ENCODE results near the gene ZNF561.

The ZNF561 gene

GRCh38 chr19:9570255-9570654 lies 50.8 kb downstream of the ZNF561 start:
- DNase-seq, result no peak

DNA sequence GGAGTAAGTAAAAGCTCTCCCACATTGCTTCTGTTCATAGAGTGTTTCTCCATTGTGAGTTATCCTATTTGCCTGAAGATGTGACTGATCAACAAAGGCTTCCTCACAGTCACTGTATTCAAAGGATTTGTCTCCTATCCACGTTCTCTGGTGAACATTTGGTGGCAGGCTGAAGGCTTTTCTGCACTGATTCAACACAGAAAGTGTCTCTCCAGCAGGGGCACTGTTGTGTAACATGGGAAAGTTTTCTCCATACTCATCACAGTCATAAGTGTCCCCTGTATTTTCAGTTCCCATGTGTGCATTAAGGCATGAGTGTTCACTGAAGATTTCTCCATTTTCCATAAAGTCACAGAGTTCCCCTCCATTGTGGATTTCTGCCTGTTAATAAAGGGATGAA lies 54.3 kb downstream of the ZNF561 start:
- DNase-seq, result no peak

GRCh38 chr19:9565900-9566705 lies 54.9 kb downstream of the ZNF561 start:
- peak; percentile 9 for DNase-seq
